ENCODE data around the gene NR1I3. TPM values are rescaled to one million over a fixed set of nuclear protein-coding genes. Genes with fewer than 3 reads are reported as not detected.

Gene NR1I3
- total and polyA plus RNA-seq, 2 of the 13 experiments (the other 11 are each of a cell fraction or from before 2014, with no cell fraction given), result 0.62 to 0.95 TPM

- TF ChIP-seq MLXIP (CRISPR knock-in tag; IDR thresholded peaks at IDR 0.05; ENCODE audit: borderline replicate concordance) (0 out of 2 replicates have a peak, but pooled peaks have one; percentile 17), ZNF292 (CRISPR knock-in tag; IDR thresholded peaks at IDR 0.05; ENCODE audit: borderline replicate concordance, low read depth) (peak; percentile 18; the same call in 1 of the 2 replicates), MTF1 (CRISPR knock-in tag; IDR thresholded peaks at IDR 0.05) (no peak), ZNF574 (CRISPR knock-in tag; IDR thresholded peaks at IDR 0.05) (peak; percentile 37), XBP1 (CRISPR knock-in tag; IDR thresholded peaks at IDR 0.05) (no peak; the same call in 1 of the 2 replicates), UBTF (CRISPR knock-in tag; IDR thresholded peaks at IDR 0.05) (peak; percentile 36; the same call in 1 of the 2 replicates), ZNF564 (CRISPR knock-in tag; IDR thresholded peaks at IDR 0.05) (no peak), ZNF891 (CRISPR knock-in tag; IDR thresholded peaks at IDR 0.05) (no peak), STAT6 (CRISPR knock-in tag; IDR thresholded peaks at IDR 0.05; ENCODE audit: borderline replicate concordance) (no peak), REL (CRISPR knock-in tag; conservative IDR thresholded peaks at IDR 0.05) (no peak), PLSCR1 (CRISPR knock-in tag; IDR thresholded peaks at IDR 0.05; ENCODE audit: borderline replicate concordance) (no peak), ZBTB2 (CRISPR knock-in tag; IDR thresholded peaks at IDR 0.05; ENCODE audit: low read depth) (no peak; the same call in 1 of the 2 replicates), RARA (CRISPR knock-in tag; IDR thresholded peaks at IDR 0.05) (peak; percentile 79), KLF6 (CRISPR knock-in tag; IDR thresholded peaks at IDR 0.05) (0 out of 2 replicates have a peak, but pooled peaks have one; percentile 25)
Observed at GRCh38 chr1:161218301-161219077, 19.5 kb downstream of the NR1I3 start (continued).
